Left hindlimb (tissue), 1 donor: ENCODE measurements around the gene ZMYND8.

Experiments used
- DNase-seq: peaks from one replicate; pipeline ENCODE4 v3.0.0-alpha.2; 2018

Gene ZMYND8

GRCh38 chr20:47353239-47353691, 3.2 kb downstream of the ZMYND8 start:
- DNase-seq: no peak

GRCh38 chr20:47352332-47353238, 3.9 kb downstream of the ZMYND8 start:
- no peak for DNase-seq

GRCh38 chr20:47351643-47352331, 4.7 kb downstream of the ZMYND8 start:
- no peak for DNase-seq

DNA sequence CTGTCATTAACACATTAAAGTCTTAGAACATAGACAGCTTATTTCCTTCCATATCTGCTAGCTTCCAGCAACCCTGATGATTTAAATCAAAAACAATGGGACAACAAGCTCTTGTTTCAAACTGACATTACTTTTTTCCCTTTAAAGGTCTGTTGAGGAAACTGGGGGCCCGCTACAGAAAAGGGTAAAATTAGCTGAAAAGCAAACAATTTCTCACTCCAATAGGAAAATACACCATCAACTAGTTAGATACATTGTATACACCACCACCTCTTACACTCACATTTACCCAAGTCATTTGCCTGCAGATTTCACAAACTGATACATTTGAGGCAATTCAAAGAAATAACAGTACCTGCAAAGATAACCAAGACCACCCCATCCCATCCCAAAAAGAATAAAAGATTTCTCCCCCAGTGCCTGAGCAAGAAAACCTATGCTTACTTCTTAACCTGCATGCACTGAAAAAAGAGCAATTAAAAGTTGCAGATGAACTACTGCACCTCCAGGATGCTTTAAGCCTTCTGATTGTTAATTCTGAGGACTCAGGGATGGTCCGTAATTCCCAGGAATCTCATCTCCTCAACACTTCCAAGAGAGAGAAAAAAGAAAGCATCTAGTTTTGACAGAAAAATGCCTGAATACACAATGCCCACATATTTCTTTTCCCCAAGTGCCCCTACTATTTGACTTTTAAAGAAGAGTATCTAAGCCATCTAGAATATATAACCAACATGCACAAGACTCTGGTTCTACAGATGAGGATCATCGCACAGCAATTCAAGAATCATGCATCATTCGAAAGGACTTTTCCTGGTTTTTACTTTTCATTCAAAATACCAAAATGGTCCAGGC, 5.6 kb downstream of the ZMYND8 start:
- no peak for DNase-seq

GRCh38 chr20:47350181-47350550, 6.3 kb downstream of the ZMYND8 start:
- DNase-seq: no peak

GRCh38 chr20:47349365-47350180, 6.9 kb downstream of the ZMYND8 start:
- DNase-seq: no peak

- DNase-seq: no peak
Observed at GRCh38 chr20:47348539-47349142, 7.9 kb downstream of the ZMYND8 start.

DNA sequence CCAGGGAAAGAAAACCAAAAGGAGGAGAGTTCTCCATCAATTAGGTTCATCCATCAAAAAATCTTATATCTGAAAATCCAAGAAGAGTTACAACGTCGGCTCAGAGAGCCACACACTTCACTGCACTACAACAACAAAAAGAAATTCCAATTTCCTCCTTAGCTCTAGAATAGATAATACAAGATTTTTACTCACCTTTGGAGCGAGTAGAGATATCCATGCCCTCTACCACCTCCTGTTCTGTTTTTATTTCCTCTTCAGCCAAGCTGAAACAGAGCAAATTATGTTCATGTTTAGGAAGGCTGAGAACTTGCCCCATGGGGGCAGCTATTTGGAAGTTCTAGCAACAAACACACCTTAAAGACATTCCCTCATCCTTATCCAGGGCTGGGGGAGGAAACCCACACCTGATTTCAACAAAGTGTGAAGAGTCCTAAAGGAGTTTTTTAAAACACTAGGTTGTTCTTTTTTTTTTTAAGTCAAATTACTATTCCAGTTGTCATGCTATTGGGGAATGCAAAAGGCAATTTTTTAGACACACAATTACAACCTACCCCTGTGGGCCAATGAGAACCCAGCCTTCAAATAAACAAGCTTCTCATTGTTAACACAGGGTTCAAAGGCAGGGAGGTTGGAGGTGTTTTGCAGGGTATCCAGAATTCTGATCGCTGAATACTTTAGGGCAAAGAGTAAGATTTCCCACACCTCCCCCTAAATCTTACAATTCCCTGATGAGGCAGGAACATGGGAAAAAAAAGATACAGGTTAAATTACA, 8.7 kb downstream of the ZMYND8 start:
- DNase-seq: no peak

DNA sequence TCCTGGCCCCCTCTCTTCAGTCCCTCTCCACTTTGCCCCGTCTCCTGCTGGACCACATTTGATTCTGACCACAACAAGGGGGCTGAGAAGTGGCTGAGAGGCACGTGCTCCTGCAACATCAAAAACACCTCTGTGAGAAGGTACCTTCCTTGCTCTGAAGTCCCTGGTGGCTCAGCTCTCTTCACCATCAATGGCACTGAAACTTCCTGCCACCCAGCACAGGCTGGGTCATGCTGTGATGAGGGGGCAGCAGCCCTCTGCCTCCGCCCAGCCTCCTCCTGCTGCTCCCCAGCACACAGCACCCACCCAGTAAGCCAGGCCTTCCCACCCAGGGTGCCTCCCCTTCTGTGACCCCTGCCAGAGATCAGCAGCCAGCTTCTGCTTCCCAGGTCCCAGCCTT, 10.3 kb downstream of the ZMYND8 start:
- no peak for DNase-seq

GRCh38 chr20:47345214-47345613, 11.3 kb downstream of the ZMYND8 start:
- no peak for DNase-seq

DNA sequence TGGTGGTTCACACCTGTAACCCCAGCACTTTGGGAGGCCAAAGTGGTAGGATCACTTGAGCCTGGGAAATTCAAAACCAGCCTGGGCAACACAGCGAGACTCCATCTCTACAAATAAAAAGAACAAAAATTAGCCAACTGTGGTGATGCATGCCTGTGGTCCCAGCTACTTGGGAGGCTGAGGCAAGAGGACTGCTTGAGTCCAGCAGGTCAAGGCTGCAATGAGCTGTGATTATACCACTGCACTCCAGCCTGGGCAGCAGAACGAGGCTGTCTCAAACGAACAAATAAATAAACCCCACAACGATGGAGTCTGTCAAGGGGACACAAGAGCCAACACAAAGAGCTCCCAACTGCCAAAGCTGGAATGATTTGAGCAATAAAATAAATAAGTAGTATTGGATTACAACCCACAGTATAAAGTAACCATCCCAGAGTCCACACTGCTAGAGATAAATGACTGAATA, 13.5 kb downstream of the ZMYND8 start:
- no peak for DNase-seq

- DNase-seq: no peak
Observed at GRCh38 chr20:47338131-47338628, 18.3 kb downstream of the ZMYND8 start.

DNA sequence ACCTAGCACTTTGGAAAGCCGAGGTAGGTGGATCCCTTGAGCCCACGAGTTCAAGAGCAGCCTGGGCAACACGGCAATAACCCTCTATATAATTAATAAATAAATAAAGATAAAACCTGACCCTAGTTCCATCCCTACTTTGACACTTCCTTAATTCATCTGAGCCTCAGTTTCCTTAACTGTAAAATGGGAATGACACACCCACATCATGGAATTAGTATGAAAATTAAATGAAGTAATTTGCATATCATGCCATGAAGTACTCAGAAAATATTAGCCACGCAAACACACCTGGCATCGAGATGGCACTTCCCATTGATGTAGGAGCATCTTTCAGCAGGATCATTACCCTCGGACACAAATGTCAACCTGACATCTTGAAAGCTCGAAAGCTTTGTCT, 19.1 kb downstream of the ZMYND8 start:
- DNase-seq: no peak

GRCh38 chr20:47336129-47336754, 20.3 kb downstream of the ZMYND8 start:
- DNase-seq: peak; percentile 60

DNA sequence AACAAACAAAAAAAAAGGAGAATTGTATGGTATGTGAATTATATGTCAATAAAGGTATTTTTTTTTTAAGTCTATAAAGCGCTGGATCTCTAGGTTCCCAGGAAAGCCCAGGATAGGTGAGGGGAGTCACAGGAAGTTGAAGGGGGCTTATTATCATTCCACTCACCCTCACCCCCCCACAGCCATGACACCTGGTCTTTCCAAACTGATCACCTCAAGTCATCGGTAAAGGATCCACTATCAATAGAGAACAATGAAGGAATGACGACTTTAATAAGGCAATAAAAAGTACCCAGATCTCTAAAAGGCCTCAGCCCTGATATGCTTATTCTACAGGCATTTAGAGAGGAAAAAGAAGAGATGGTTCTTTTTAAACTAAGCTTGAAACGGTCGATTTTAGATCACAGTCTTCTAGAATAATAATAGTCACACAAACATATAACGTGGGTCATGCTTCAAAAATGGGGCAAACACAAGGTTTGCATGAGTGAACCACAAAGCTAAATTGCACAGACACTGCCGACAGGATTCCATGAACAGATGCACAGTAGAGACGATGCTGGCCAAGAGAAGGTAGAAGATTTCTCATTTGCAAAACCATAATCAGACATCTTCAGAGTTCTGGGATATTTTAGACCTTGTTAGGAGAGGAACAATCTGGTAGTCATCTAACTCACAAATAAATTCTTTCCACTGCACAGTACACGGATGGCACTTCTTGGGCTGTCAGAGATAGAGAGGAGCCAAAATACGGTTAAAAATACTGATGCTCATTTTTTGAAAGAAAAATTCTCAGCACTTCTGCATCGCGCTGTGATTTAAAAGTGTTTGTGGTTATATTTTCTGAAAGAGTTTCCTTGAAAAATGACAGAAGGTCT, 21.0 kb downstream of the ZMYND8 start:
- DNase-seq: no peak

DNA sequence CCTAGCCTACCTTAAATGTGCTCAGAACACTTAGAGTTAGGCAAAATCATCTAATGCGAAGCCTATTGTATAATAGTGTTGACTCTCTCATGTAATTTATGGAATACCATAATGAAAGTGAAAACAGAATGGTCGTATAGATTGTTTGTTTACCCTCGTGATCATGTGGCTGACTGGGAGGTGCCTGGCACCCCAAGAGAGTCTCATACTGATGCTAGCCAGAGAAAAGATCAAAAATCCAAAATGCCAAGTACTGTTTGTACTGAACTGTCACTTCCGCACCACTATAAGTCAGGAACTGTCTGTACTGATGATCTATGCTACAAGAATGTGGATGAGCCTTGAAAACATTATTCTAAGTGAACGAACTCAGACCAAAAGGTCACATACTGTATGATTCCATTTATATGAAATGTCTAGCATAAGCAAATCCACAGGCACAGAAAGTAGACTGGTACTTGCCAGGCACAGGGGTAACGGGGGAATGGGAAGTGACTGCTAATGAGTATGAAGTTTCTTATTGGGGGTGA, 22.4 kb downstream of the ZMYND8 start:
- no peak for DNase-seq

- no peak for DNase-seq
Observed at GRCh38 chr20:47332381-47333206, 23.9 kb downstream of the ZMYND8 start.
